Trophoblast cell (in vitro differentiated cells and primary cell): ENCODE results near the gene NAAA. TPM values are rescaled to one million over a fixed set of nuclear protein-coding genes. Genes with fewer than 3 reads are reported as not detected.

ENCODE experiments used
- DNase-seq, 2 donors: peaks; one replicate each; pipeline ENCODE4 v3.0.0-alpha.2; 2016
- H2AFZ ChIP-seq: 2 replicates; pipeline ENCODE4 v1.6.1; 2013; ENCODE audit warnings: low read length, moderate library complexity, mild to moderate bottlenecking; ENCODE audit not compliant: insufficient read depth, poor library complexity
- H2AK5ac ChIP-seq: 2 replicates; pipeline ENCODE4 v1.6.1; 2013; ENCODE audit warnings: mild to moderate bottlenecking, low read length
- H2BK120ac ChIP-seq: 2 replicates; pipeline ENCODE4 v1.6.1; 2013; ENCODE audit warnings: low read length, mild to moderate bottlenecking, moderate library complexity; ENCODE audit not compliant: insufficient read depth, poor library complexity
- H2BK12ac ChIP-seq: 2 replicates; pipeline ENCODE4 v1.6.1; 2013; ENCODE audit warnings: mild to moderate bottlenecking, low read length, moderate library complexity
- H2BK5ac ChIP-seq: 2 replicates; pipeline ENCODE4 v1.6.1; 2013; ENCODE audit warnings: low read length, low read depth, moderate library complexity, mild to moderate bottlenecking; ENCODE audit not compliant: poor library complexity
- H3K14ac ChIP-seq: 2 replicates; pipeline ENCODE4 v1.6.1; 2013; ENCODE audit warnings: mild to moderate bottlenecking, low read length
- H3K18ac ChIP-seq: 2 replicates; pipeline ENCODE4 v1.6.1; 2013; ENCODE audit warnings: mild to moderate bottlenecking, low read length
- H3K23ac ChIP-seq: 2 replicates; pipeline ENCODE4 v1.6.1; 2013; ENCODE audit warnings: low read length
- H3K27ac ChIP-seq: 2 replicates; pipeline ENCODE4 v1.5.1; 2013; ENCODE audit warnings: low read depth, mild to moderate bottlenecking, inconsistent platforms, low read length, moderate library complexity
- H3K27me3 ChIP-seq: 2 replicates; pipeline ENCODE4 v1.6.1; 2013; ENCODE audit warnings: inconsistent platforms, mild to moderate bottlenecking, low read length, moderate library complexity; ENCODE audit not compliant: insufficient read depth
- H3K36me3 ChIP-seq, 2 experiments: 1 replicate in 1 of 2; 2 replicates in 1 of 2; pipeline ENCODE4 v1.6.1; 2013; ENCODE audit warnings: low read length in 2 of 2, mild to moderate bottlenecking in 2 of 2, moderate library complexity in 1 of 2; ENCODE audit not compliant: insufficient read depth in 2 of 2, control insufficient read depth in 1 of 2
- H3K4ac ChIP-seq: 2 replicates; pipeline ENCODE4 v1.6.1; 2013; ENCODE audit warnings: low read depth, mild to moderate bottlenecking, low read length, moderate library complexity
- H3K4me1 ChIP-seq, 2 experiments: 1 replicate in 1 of 2; 2 replicates in 1 of 2; pipeline ENCODE4 v1.6.1; 2013; ENCODE audit warnings: low read length in 2 of 2, mild to moderate bottlenecking in 2 of 2, moderate library complexity in 1 of 2; ENCODE audit not compliant: insufficient read depth in 2 of 2, control insufficient read depth in 1 of 2
- H3K4me2 ChIP-seq: 2 replicates; pipeline ENCODE4 v1.6.1; 2013; ENCODE audit warnings: inconsistent platforms, mild to moderate bottlenecking, low read length, moderate library complexity
- H3K4me3 ChIP-seq: 2 replicates; pipeline ENCODE4 v1.5.1; 2013; ENCODE audit warnings: mild to moderate bottlenecking, low read depth, low read length, inconsistent platforms
- H3K79me1 ChIP-seq: one replicate; pipeline ENCODE4 v1.6.1; 2013; ENCODE audit warnings: low read length
- H3K79me2 ChIP-seq: 2 replicates; pipeline ENCODE4 v1.6.1; 2013; ENCODE audit warnings: low read length, mild to moderate bottlenecking; ENCODE audit not compliant: control insufficient read depth, insufficient read depth, poor library complexity
- H3K9ac ChIP-seq: 2 replicates; pipeline ENCODE4 v1.6.1; 2013; ENCODE audit warnings: mild to moderate bottlenecking, low read length
- H3K9me3 ChIP-seq: 2 replicates; pipeline ENCODE4 v1.6.1; 2013; ENCODE audit warnings: low read depth, mild to moderate bottlenecking, control low read depth, inconsistent platforms, low read length; ENCODE audit not compliant: insufficient read depth
- H4K12ac ChIP-seq: 2 replicates; pipeline ENCODE4 v1.6.1; 2013; ENCODE audit warnings: low read depth, mild to moderate bottlenecking, low read length, moderate library complexity
- H4K8ac ChIP-seq: 2 replicates; pipeline ENCODE4 v1.6.1; 2013; ENCODE audit warnings: low read depth, mild to moderate bottlenecking, low read length, moderate library complexity
- H4K91ac ChIP-seq: one replicate; pipeline ENCODE4 v1.6.1; 2013; ENCODE audit warnings: low read depth, mild to moderate bottlenecking, low read length, moderate library complexity
- WGBS: extraction: QIAGEN DNeasy Blood & Tissue Kit; methylation state at CpG from one replicate; pipeline ENCODE4 v1.1.7; 2013; ENCODE audit warnings: missing lambda C conversion rate; ENCODE audit not compliant: insufficient read length, insufficient coverage; ENCODE audit errors: extremely low coverage; 5-methylcytosine and 5-hydroxymethylcytosine counted together
- polyA plus RNA-seq: library from polyadenylated mRNA; stranded (reverse); fragments of 200-250 nt; gene quantifications from 2 replicates; pipeline ENCODE4 v1.2.3, GENCODE V29; 2013

Gene NAAA
- 5.9 and 6.0 TPM in 2 replicates for polyA plus RNA-seq

- Histone ChIP-seq H3K23ac (no peak within 1 kb of the TSS), H3K79me2 (no peaks in the 10 kb centered on the region), H3K27ac (no peak within 1 kb of the TSS), H3K27me3 (no peaks in the 10 kb centered on the region), H3K4me3 (peak within 1 kb of the TSS; percentile 76), H4K91ac (no peak within 1 kb of the TSS), H2BK5ac (no peak within 1 kb of the TSS), H3K18ac (no peak within 1 kb of the TSS), H4K8ac (peak within 1 kb of the TSS; percentile 30), H2AFZ (peak within 1 kb of the TSS; percentile 48), H3K4me2 (peak within 1 kb of the TSS; percentile 74), H3K79me1 (no peaks in the 10 kb centered on the region), H3K9me3 (no peaks in the 10 kb centered on the region), H3K4ac (no peak within 1 kb of the TSS), H2BK120ac (no peak within 1 kb of the TSS), H3K14ac (peak within 1 kb of the TSS; percentile 18), H3K9ac (peak within 1 kb of the TSS; percentile 0), H3K4me1 (peaks cover 0 to 2% of the 10 kb centered on the region in 2 experiments), H4K12ac (no peak within 1 kb of the TSS), H2BK12ac (no peak within 1 kb of the TSS), H2AK5ac (no peak within 1 kb of the TSS), H3K36me3 (no peaks in the 10 kb centered on the region)
- WGBS: no CpG with 5 or more reads among the region's 66 CpGs
- DNase-seq: peak; percentile 62 to 85
Measured at GRCh38 chr4:75940692-75941253, at the start of gene NAAA. Gene NAAA (minus strand): TSS chr4:75941013. CDS start chr4:75940949, 64 bp downstream.

DNA sequence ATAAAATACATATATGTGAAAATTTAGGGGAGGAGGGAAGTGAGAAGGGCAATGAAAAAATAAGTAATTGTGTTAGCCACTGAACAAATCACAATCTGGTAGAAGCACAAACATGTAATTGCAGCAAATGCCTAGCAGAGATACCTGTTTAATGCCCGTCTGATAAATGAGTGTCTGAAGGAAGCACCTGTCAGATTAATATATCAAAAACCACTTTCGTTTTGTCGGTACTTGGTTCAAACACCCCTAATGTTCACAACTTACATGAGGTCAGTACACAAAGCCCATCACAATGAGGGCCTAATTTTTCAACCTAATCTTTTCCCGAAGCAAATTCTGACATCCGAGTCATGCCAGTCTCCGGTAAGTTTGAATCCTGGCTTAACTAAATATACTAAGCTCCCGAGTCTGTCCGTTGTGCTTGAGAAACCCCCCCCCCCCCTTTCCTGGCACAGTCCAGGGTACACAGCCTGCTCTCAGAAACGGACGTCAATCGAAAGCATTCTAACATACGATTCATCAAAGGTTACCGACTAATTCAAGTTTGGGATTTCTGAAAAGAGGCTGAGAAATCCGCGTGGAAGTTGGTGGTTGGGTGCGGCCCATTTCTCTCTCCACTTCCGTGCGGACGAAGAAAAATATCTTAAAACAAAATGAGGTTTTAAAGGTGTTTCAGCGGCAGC, 49.2 kb upstream of the NAAA start:
- no peaks in the 10 kb centered on the region for H3K9me3 ChIP-seq
- no CpG with 5 or more reads among the region's 20 CpGs for WGBS

GRCh38 chr4:75985116-75985515, 44.3 kb upstream of the NAAA start:
- Histone ChIP-seq H3K4me3 (no peak overlapping the region), H3K9ac (no peak overlapping the region), H2AK5ac (no peak overlapping the region), H2BK120ac (no peak overlapping the region), H4K91ac (no peak overlapping the region), H2AFZ (no peak overlapping the region), H3K4me2 (no peak overlapping the region), H3K4ac (no peak overlapping the region), H3K9me3 (no peaks in the 10 kb centered on the region), H2BK5ac (no peak overlapping the region), H3K23ac (no peak overlapping the region), H3K18ac (no peak overlapping the region), H3K36me3 (peaks cover 4 to 6% of the 10 kb centered on the region in 2 experiments), H3K79me2 (peaks cover 2% of the 10 kb centered on the region), H3K14ac (no peak overlapping the region), H3K79me1 (no peaks in the 10 kb centered on the region), H4K12ac (no peak overlapping the region), H3K27me3 (no peaks in the 10 kb centered on the region), H2BK12ac (no peak overlapping the region), H3K4me1 (no peaks in the 10 kb centered on the region), H4K8ac (no peak overlapping the region), H3K27ac (no peak overlapping the region)
- WGBS: no CpG with 5 or more reads among the region's 3 CpGs
- no peak for DNase-seq

More for the DNA sequence above, 49.2 kb upstream of the NAAA start:
- Histone ChIP-seq H2AFZ (peak overlapping the region; percentile 96), H4K12ac (peak overlapping the region; percentile 91), H3K79me1 (peaks cover 3% of the 10 kb centered on the region), H3K9ac (peak overlapping the region; percentile 89), H2BK5ac (no peak overlapping the region), H3K27me3 (no peaks in the 10 kb centered on the region), H3K36me3 (no peaks in the 10 kb centered on the region), H2BK12ac (no peak overlapping the region), H2BK120ac (peak overlapping the region; percentile 58), H3K4ac (peak overlapping the region; percentile 97), H3K18ac (no peak overlapping the region), H3K79me2 (peaks cover 7% of the 10 kb centered on the region), H3K4me3 (peak overlapping the region; percentile 86), H3K4me1 (no peaks in the 10 kb centered on the region), H3K4me2 (peak overlapping the region; percentile 72), H4K91ac (peak overlapping the region; percentile 57), H2AK5ac (peak overlapping the region; percentile 42), H3K14ac (peak overlapping the region; percentile 77), H3K27ac (no peak overlapping the region), H3K23ac (no peak overlapping the region), H4K8ac (peak overlapping the region; percentile 100)
- DNase-seq: peak in 1 of 2 donors; percentile 12

GRCh38 chr4:75980576-75980975, 39.8 kb upstream of the NAAA start:
- no peak overlapping the region for H3K4me2 ChIP-seq
- H2AK5ac ChIP-seq: no peak overlapping the region
- no peak overlapping the region for H3K27ac ChIP-seq
- H3K4ac ChIP-seq: no peak overlapping the region
- no peak overlapping the region for H3K18ac ChIP-seq
- H3K27me3 ChIP-seq: no peaks in the 10 kb centered on the region
- H3K79me1 ChIP-seq: no peaks in the 10 kb centered on the region
- DNase-seq: no peak
- H3K14ac ChIP-seq: no peak overlapping the region
- no CpG with 5 or more reads among the region's 4 CpGs for WGBS
- no peak overlapping the region for H3K9ac ChIP-seq
- no peak overlapping the region for H2BK12ac ChIP-seq
- no peak overlapping the region for H4K12ac ChIP-seq
- H4K8ac ChIP-seq: no peak overlapping the region
- H3K23ac ChIP-seq: peak overlapping the region; percentile 93
- H2BK120ac ChIP-seq: no peak overlapping the region
- H4K91ac ChIP-seq: no peak overlapping the region
- no peak overlapping the region for H3K4me3 ChIP-seq
- H3K4me1 ChIP-seq: no peaks in the 10 kb centered on the region
- H2BK5ac ChIP-seq: no peak overlapping the region
- peaks cover 9 to 15% of the 10 kb centered on the region in 2 experiments for H3K36me3 ChIP-seq
- no peak overlapping the region for H2AFZ ChIP-seq
- no peaks in the 10 kb centered on the region for H3K79me2 ChIP-seq
- H3K9me3 ChIP-seq: no peaks in the 10 kb centered on the region
